ENCODE results near the gene AMBRA1. TPM values are rescaled to one million over a fixed set of nuclear protein-coding genes. Genes with fewer than 3 reads are reported as not detected.

Gene AMBRA1
- total and polyA plus RNA-seq, 11 donors, result 5.6 to 23.5 (median 16.2) TPM

- intact Hi-C loops (cut with DNase I), result no loop called here
Observed at GRCh38 chr11:46455834-46456233, 138.0 kb downstream of the AMBRA1 start.

GRCh38 chr11:46452918-46453517 lies 140.8 kb downstream of the AMBRA1 start:
- Histone ChIP-seq H3K4me1 (peaks cover 0 to 13% (median 7%) of the 10 kb centered on the region in 12 donors), H3K36me3 (no peaks in the 10 kb centered on the region), H3K9me3 (no peaks in the 10 kb centered on the region), H3K27me3 (no peaks in the 10 kb centered on the region), H3K27ac (no peak overlapping the region), H3K4me3 (no peak overlapping the region)
- ATAC-seq, result no peak
- TF ChIP-seq POLR2A (IDR thresholded peaks at IDR 0.05), result no peak
- no peak for TF ChIP-seq CTCF (IDR thresholded peaks at IDR 0.05)
- 95 to 96% (median 96%) methylated on average over 4 of the region's 4 CpGs for WGBS, 4 donors
- DNase-seq, result no peak
- intact Hi-C loops (cut with DNase I), result no loop called here

More at GRCh38 chr11:46455834-46456233, 138.0 kb downstream of the AMBRA1 start:
- TF ChIP-seq CTCF (IDR thresholded peaks at IDR 0.05) (no peak), POLR2A (IDR thresholded peaks at IDR 0.05) (no peak)
- 80 to 92% (median 88%) methylated on average over 1 of the region's 1 CpG for whole genome bisulfite sequencing, 4 donors
- H3K27me3 ChIP-seq, result no peaks in the 10 kb centered on the region
- peaks cover 0 to 10% (median 5%) of the 10 kb centered on the region in 12 donors for H3K4me1 ChIP-seq
- H3K9me3 ChIP-seq, result no peaks in the 10 kb centered on the region
- H3K27ac ChIP-seq, result no peak overlapping the region
- H3K36me3 ChIP-seq, result no peaks in the 10 kb centered on the region
- ATAC-seq (no peak), DNase-seq (no peak)
- no peak overlapping the region for H3K4me3 ChIP-seq

- DNase-seq (no peak), ATAC-seq (no peak)
- Histone ChIP-seq H3K36me3 (no peaks in the 10 kb centered on the region), H3K4me1 (peaks cover 0 to 22% (median 11%) of the 10 kb centered on the region in 12 donors), H3K9me3 (no peaks in the 10 kb centered on the region), H3K4me3 (no peak overlapping the region), H3K27ac (peak overlapping the region in 1 of 12 donors; percentile 15), H3K27me3 (no peaks in the 10 kb centered on the region)
- TF ChIP-seq POLR2A (IDR thresholded peaks at IDR 0.05) (no peak), CTCF (IDR thresholded peaks at IDR 0.05) (no peak)
- intact Hi-C loops (cut with DNase I), result no loop called here
Observed at GRCh38 chr11:46451759-46452158, 142.1 kb downstream of the AMBRA1 start.

- Histone ChIP-seq H3K36me3 (no peaks in the 10 kb centered on the region), H3K9me3 (no peaks in the 10 kb centered on the region), H3K4me3 (no peak overlapping the region), H3K4me1 (peaks cover 0 to 30% (median 19%) of the 10 kb centered on the region in 12 donors), H3K27me3 (no peaks in the 10 kb centered on the region), H3K27ac (peak overlapping the region in 1 of 12 donors; percentile 15)
- 92 to 95% (median 93%) methylated on average over 3 of the region's 3 CpGs for WGBS, 4 donors
- intact Hi-C loops (cut with DNase I), result no loop called here
- DNase-seq (no peak), ATAC-seq (no peak)
- TF ChIP-seq CTCF (IDR thresholded peaks at IDR 0.05), result no peak
- TF ChIP-seq POLR2A (IDR thresholded peaks at IDR 0.05), result no peak
Observed at GRCh38 chr11:46450846-46451477, 142.9 kb downstream of the AMBRA1 start.
